MM.1S (cell line): ENCODE results near the gene AVPR1B.

Experiments
- DNase-seq: peaks from one replicate; pipeline ENCODE4 v3.0.0-alpha.2; 2015
- H2AFZ ChIP-seq: fragments of 300-600 bp; sonication (generic); 2 replicates; pipeline ENCODE4 v1.6.0; 2016; ENCODE audit warnings: antibody characterized with exemption, low read length
- H3F3A ChIP-seq: fragments of 300-600 bp; sonication (generic); 2 replicates; pipeline ENCODE4 v1.6.1; 2016; ENCODE audit warnings: mild to moderate bottlenecking, antibody characterized with exemption, low read length, moderate library complexity, mixed read lengths; ENCODE audit not compliant: insufficient read depth
- H3K27ac ChIP-seq: fragments of 300-600 bp; sonication (generic); 2 replicates; pipeline ENCODE4 v1.5.1; 2016; ENCODE audit warnings: mild to moderate bottlenecking, low read length
- H3K27me3 ChIP-seq: fragments of 300-600 bp; sonication (generic); replicated peaks from 2 replicates; pipeline ENCODE4 v1.6.0; 2016; ENCODE audit warnings: low read length; ENCODE audit not compliant: insufficient read depth
- H3K36me3 ChIP-seq: fragments of 300-600 bp; sonication (generic); replicated peaks from 2 replicates; pipeline ENCODE4 v1.6.1; 2016; ENCODE audit warnings: mild to moderate bottlenecking, low read length, mixed read lengths; ENCODE audit not compliant: insufficient read depth
- H3K4me1 ChIP-seq: fragments of 300-600 bp; sonication (generic); 2 replicates; pipeline ENCODE4 v1.6.1; 2016; ENCODE audit warnings: low read length, mixed read lengths
- H3K4me2 ChIP-seq: fragments of 300-600 bp; sonication (generic); 2 replicates; pipeline ENCODE4 v1.6.0; 2016; ENCODE audit warnings: low read depth, low read length
- H3K4me3 ChIP-seq: fragments of 300-600 bp; sonication (generic); 2 replicates; pipeline ENCODE4 v1.5.1; 2016; ENCODE audit warnings: low read length, mixed read lengths
- H3K79me2 ChIP-seq: fragments of 300-600 bp; sonication (generic); 2 replicates; pipeline ENCODE4 v1.6.1; 2016; ENCODE audit warnings: mixed run types, low read length, mixed read lengths
- H3K9ac ChIP-seq: fragments of 300-600 bp; sonication (generic); 2 replicates; pipeline ENCODE4 v1.6.1; 2016; ENCODE audit warnings: low read length, mixed read lengths
- H3K9me2 ChIP-seq: fragments of 300-600 bp; sonication (generic); replicated peaks from 2 replicates; pipeline ENCODE4 v1.6.1; 2016; ENCODE audit warnings: mild to moderate bottlenecking, low read length, mixed read lengths; ENCODE audit not compliant: insufficient read depth
- H3K9me3 ChIP-seq: fragments of 300-600 bp; sonication (generic); replicated peaks from 2 replicates; pipeline ENCODE4 v1.6.1; 2016; ENCODE audit warnings: mild to moderate bottlenecking, low read length, mixed read lengths; ENCODE audit not compliant: insufficient read depth
- H4K20me1 ChIP-seq: fragments of 300-600 bp; sonication (generic); 2 replicates; pipeline ENCODE4 v1.6.1; 2016; ENCODE audit warnings: mild to moderate bottlenecking, low read length, moderate library complexity, mixed read lengths; ENCODE audit not compliant: insufficient read depth
- EZH2 ChIP-seq: fragments of 300-600 bp; sonication (generic); optimal IDR thresholded peaks from 2 replicates; pipeline ENCODE3; 2017; ENCODE audit warnings: low read depth, mild to moderate bottlenecking, antibody characterized with exemption, low read length, mixed read lengths
- EZH2phosphoT487 ChIP-seq: fragments of 300-600 bp; sonication (generic); IDR thresholded peaks from 2 replicates; pipeline ENCODE4 v1.6.1; 2018; ENCODE audit warnings: antibody characterized with exemption, low read length
- TF ChIP-seq, protein P1 (sequence below): fragments of 300-600 bp; sonication (generic); IDR thresholded peaks from 2 replicates; pipeline ENCODE4 v1.5.1; 2016; ENCODE audit warnings: antibody characterized with exemption, low read length, mixed read lengths

AVPR1B gene

DNA sequence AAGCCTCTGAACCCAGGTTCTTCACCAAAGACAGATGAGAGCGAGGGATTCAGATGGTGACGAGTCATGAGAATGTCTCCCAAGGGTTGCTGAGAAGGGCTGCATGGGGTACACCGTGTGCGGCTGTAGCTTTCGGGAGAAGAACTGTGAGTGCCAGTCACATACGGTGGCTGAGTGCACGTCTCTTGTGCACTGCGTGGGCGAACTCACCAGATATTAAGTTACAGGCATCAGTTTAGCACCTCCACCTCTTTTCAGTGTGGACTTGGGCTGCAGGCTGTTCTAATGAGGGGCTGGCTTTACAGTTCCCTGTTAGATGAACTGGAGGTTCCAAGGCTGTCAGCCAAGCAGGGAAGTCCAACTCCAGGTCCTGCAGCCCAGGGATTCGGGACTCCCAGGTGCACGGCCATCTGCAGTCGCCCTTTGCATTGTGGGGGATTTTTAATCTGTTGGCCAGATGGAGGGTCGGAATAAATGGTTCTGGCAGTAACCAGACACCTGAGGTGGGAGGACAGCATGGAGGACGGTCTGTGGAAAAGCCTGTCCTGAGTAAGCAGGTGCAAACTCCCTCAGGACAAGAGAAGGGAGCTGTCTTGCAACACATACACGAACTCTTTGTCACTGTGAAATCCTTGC is 26.5 kb upstream of the AVPR1B start:
- no peaks in the 10 kb centered on the region for H3K4me1 ChIP-seq

DNA sequence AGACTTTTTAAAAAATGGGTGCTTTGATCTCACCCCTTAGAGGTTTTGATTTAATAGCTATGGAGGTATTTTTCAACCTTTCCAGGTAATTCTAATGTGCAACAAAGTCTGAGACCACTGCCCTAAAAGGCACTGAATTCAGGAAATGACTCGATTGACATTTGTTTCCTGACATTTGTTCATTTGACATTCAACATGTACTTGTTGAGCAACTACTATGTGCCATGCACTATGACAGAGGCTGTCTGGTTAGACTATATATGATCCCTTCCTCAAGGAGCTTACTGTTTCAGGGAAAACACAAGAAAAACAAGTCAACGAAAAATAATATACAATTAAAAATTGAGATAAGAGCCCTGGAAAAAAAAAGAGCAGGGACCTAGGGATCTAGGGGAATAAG is 25.6 kb upstream of the AVPR1B start:
- Histone ChIP-seq H3K79me2 (no peaks in the 10 kb centered on the region), H3K4me2 (no peak overlapping the region), H3K9me3 (no peaks in the 10 kb centered on the region), H2AFZ (no peak overlapping the region), H4K20me1 (no peaks in the 10 kb centered on the region), H3K9me2 (no peaks in the 10 kb centered on the region), H3F3A (no peaks in the 10 kb centered on the region), H3K4me3 (no peak overlapping the region), H3K27me3 (no peaks in the 10 kb centered on the region), H3K4me1 (no peaks in the 10 kb centered on the region), H3K27ac (no peak overlapping the region), H3K36me3 (no peaks in the 10 kb centered on the region), H3K9ac (no peak overlapping the region)
- no peak for DNase-seq
- TF ChIP-seq EZH2phosphoT487 (no peak), EZH2 (no peak)
- TF ChIP-seq, protein P1, sequence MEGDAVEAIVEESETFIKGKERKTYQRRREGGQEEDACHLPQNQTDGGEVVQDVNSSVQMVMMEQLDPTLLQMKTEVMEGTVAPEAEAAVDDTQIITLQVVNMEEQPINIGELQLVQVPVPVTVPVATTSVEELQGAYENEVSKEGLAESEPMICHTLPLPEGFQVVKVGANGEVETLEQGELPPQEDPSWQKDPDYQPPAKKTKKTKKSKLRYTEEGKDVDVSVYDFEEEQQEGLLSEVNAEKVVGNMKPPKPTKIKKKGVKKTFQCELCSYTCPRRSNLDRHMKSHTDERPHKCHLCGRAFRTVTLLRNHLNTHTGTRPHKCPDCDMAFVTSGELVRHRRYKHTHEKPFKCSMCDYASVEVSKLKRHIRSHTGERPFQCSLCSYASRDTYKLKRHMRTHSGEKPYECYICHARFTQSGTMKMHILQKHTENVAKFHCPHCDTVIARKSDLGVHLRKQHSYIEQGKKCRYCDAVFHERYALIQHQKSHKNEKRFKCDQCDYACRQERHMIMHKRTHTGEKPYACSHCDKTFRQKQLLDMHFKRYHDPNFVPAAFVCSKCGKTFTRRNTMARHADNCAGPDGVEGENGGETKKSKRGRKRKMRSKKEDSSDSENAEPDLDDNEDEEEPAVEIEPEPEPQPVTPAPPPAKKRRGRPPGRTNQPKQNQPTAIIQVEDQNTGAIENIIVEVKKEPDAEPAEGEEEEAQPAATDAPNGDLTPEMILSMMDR = no peak

More for the DNA sequence above, 26.5 kb upstream of the AVPR1B start:
- Histone ChIP-seq H4K20me1 (no peaks in the 10 kb centered on the region), H3K9ac (no peak overlapping the region), H3K4me3 (no peak overlapping the region), H3F3A (no peaks in the 10 kb centered on the region), H3K9me2 (no peaks in the 10 kb centered on the region), H3K27me3 (no peaks in the 10 kb centered on the region), H3K4me2 (no peak overlapping the region), H3K27ac (no peak overlapping the region), H3K79me2 (no peaks in the 10 kb centered on the region), H3K36me3 (no peaks in the 10 kb centered on the region), H2AFZ (no peak overlapping the region), H3K9me3 (no peaks in the 10 kb centered on the region)
- peak; percentile 0 for DNase-seq
- TF ChIP-seq, protein P1 = no peak
- TF ChIP-seq EZH2 (no peak), EZH2phosphoT487 (no peak)

DNA sequence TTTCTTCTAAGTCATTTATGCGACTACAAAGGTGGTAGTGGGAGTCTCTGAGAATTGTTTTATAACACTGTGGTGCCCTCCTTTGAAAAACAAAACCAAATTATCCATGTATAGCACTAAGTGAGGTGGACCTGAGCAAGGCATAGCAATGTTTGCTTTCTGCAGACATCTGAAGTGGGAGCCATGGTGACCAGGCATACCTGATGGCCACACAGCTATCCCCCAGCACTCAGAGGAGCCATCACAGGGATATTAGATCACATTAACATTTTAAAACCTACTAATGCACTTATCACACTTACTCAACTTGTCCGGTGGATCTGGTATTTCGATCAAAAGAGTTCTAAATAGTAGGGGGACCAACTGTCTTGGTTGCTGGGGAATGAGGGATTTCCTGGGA is 24.8 kb upstream of the AVPR1B start:
- Histone ChIP-seq H3K4me2 (no peak overlapping the region), H3K9me3 (no peaks in the 10 kb centered on the region), H3K79me2 (no peaks in the 10 kb centered on the region), H3K4me3 (no peak overlapping the region), H3K27ac (no peak overlapping the region), H3K4me1 (no peaks in the 10 kb centered on the region), H4K20me1 (no peaks in the 10 kb centered on the region), H3K9me2 (no peaks in the 10 kb centered on the region), H3K27me3 (no peaks in the 10 kb centered on the region), H3K9ac (no peak overlapping the region), H3K36me3 (no peaks in the 10 kb centered on the region), H3F3A (no peaks in the 10 kb centered on the region), H2AFZ (no peak overlapping the region)
- no peak for TF ChIP-seq EZH2phosphoT487
- no peak for DNase-seq

DNA sequence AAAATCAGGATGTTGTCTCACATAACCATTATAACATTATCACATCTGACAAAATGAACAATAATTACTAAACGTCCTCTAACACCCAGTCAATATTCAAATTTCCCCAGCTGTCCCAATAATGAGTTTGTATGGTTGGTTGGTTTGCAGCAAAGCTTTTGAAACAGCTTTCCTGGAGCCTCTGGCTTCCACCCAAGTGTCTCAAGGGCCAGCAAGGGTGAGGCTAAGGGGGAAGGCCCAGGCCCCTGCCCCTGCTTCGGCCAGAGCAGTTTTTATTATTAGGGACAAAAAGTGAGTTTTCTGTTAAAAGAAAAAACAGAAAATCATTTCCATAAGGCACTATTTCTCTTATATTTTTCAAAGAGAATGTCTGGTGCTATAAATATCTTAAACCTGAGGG is 19.1 kb upstream of the AVPR1B start:
- TF ChIP-seq EZH2phosphoT487 (no peak), EZH2 (no peak)
- TF ChIP-seq, protein P1 = no peak
- H3K27ac ChIP-seq = no peak overlapping the region
- no peak overlapping the region for H3K4me2 ChIP-seq

More for the DNA sequence above, 19.1 kb upstream of the AVPR1B start:
- H3K9ac ChIP-seq = no peak overlapping the region
- H2AFZ ChIP-seq = no peak overlapping the region
- no peaks in the 10 kb centered on the region for H3K27me3 ChIP-seq
- no peaks in the 10 kb centered on the region for H3K79me2 ChIP-seq
- no peaks in the 10 kb centered on the region for H3K4me1 ChIP-seq
- no peaks in the 10 kb centered on the region for H3F3A ChIP-seq
- no peaks in the 10 kb centered on the region for H3K9me2 ChIP-seq
- no peaks in the 10 kb centered on the region for H4K20me1 ChIP-seq
- H3K9me3 ChIP-seq = no peaks in the 10 kb centered on the region
- H3K36me3 ChIP-seq = no peaks in the 10 kb centered on the region
- H3K4me3 ChIP-seq = no peak overlapping the region
- no peak for DNase-seq
